Measurements from ENCODE around the gene CA11. TPM values are rescaled to one million over a fixed set of nuclear protein-coding genes. Genes with fewer than 3 reads are reported as not detected.

The CA11 gene
- total and polyA plus RNA-seq, 2 experiments from 2014 or later = 8.8 to 29.7 TPM

GRCh38 chr19:48632692-48633147, 13.3 kb downstream of the CA11 start:
- no peak for DNase-seq (ENCODE audit: low spot score)
- H3K36me3 Mint-ChIP-seq (ENCODE audit: low read depth) = peaks cover 3% of the 10 kb centered on the region; the same call in 2 of the 3 replicates
- H3K27me3 ChIP-seq (ENCODE audit: insufficient read depth) = peaks cover 14% of the 10 kb centered on the region
- H3K4me2 ChIP-seq = no peak overlapping the region
- H3K4me1 Mint-ChIP-seq = peaks cover 30% of the 10 kb centered on the region
- no peaks in the 10 kb centered on the region for H3K9me2 ChIP-seq (ENCODE audit: insufficient read depth)
- H4K20me1 ChIP-seq (replicated peaks; ENCODE audit: insufficient read depth) = no peaks in the 10 kb centered on the region
- no peak overlapping the region for H3K4me3 ChIP-seq
- H3K79me2 ChIP-seq (replicated peaks; ENCODE audit: insufficient read depth) = no peaks in the 10 kb centered on the region
- no peaks in the 10 kb centered on the region; the same call in 2 of the 3 replicates for H3K9me3 Mint-ChIP-seq
- no peaks in the 10 kb centered on the region for H3K36me3 ChIP-seq (ENCODE audit: insufficient read depth)
- no peak for ATAC-seq
- TF ChIP-seq REST (IDR thresholded peaks at IDR 0.05; ENCODE audit: unreplicated experiment) (no peak), POLR2AphosphoS5 (IDR thresholded peaks at IDR 0.05; ENCODE audit: low read depth) (no peak), CTCF (conservative IDR thresholded peaks at IDR 0.05; ENCODE audit: low read depth in 2 of 2) (no peak), NANOG (IDR thresholded peaks at IDR 0.05; ENCODE audit: borderline replicate concordance) (no peak), ZNF462 (CRISPR knock-in tag; IDR thresholded peaks at IDR 0.05) (no peak), STAT1 (IDR thresholded peaks at IDR 0.05; ENCODE audit: unreplicated experiment) (no peak), ZNF114 (CRISPR knock-in tag; IDR thresholded peaks at IDR 0.05) (no peak), CREB1 (CRISPR knock-in tag; IDR thresholded peaks at IDR 0.05; ENCODE audit: low read depth) (no peak), JUNB (IDR thresholded peaks at IDR 0.05; ENCODE audit: unreplicated experiment) (no peak), ETS1 (IDR thresholded peaks at IDR 0.05) (no peak), ZNF331 (CRISPR knock-in tag; IDR thresholded peaks at IDR 0.05; ENCODE audit: low read depth) (no peak), EZH2phosphoT487 (IDR thresholded peaks at IDR 0.05; ENCODE audit: unreplicated experiment) (no peak), EZH2 (IDR thresholded peaks at IDR 0.05; ENCODE audit: low read depth, unreplicated experiment) (no peak)
- no peak overlapping the region for H2AFZ ChIP-seq
- H3K4me3 Mint-ChIP-seq = no peak overlapping the region; the same call in 2 of the 3 replicates
- H3K4me1 ChIP-seq (ENCODE audit: insufficient read depth) = peaks cover 23% of the 10 kb centered on the region
- H3K27ac ChIP-seq (ENCODE audit: low read depth) = no peak overlapping the region
- H3K27me3 Mint-ChIP-seq (ENCODE audit: insufficient read depth, low read depth, poor library complexity) = peaks cover 32% of the 10 kb centered on the region
- H3F3A ChIP-seq (replicated peaks; ENCODE audit: low read depth) = peaks cover 45% of the 10 kb centered on the region
- no peak overlapping the region for H3K27ac Mint-ChIP-seq

Data from GM23338 (cell line).